ENCODE measurements around the gene ZCWPW1. TPM values are rescaled to one million over a fixed set of nuclear protein-coding genes. Genes with fewer than 3 reads are reported as not detected.
A peak's percentile ranks its signal among the peaks of the same experiment; 100 is the strongest.

The ZCWPW1 gene
- total and polyA plus RNA-seq, 7 donors: 1.2 to 9.4 (median 5.4) TPM

GRCh38 chr7:100394077-100394476 lies 34.4 kb downstream of the ZCWPW1 start:
- Histone ChIP-seq H3K4me3 (no peak overlapping the region), H3K27ac (no peak overlapping the region), H3K4me1 (no peaks in the 10 kb centered on the region), H3K9me3 (no peaks in the 10 kb centered on the region), H3K27me3 (peaks cover 0 to 4% (median 0%) of the 10 kb centered on the region in 3 donors), H3K36me3 (no peaks in the 10 kb centered on the region)
- no peak for TF ChIP-seq EP300 (IDR thresholded peaks at IDR 0.05)
- TF ChIP-seq CTCF (IDR thresholded peaks at IDR 0.05): no peak
- TF ChIP-seq POLR2AphosphoS5 (IDR thresholded peaks at IDR 0.05): no peak
- TF ChIP-seq POLR2A (IDR thresholded peaks at IDR 0.05): no peak
- no peak for DNase-seq
- WGBS, 2 donors: 77 to 86% methylated on average over 2 of the region's 2 CpGs
- intact Hi-C loops (cut with DNase I): no loop called here

- H3K27ac ChIP-seq: no peak overlapping the region
- intact Hi-C loops (cut with DNase I): no loop called here
- peaks cover 0 to 4% (median 0%) of the 10 kb centered on the region in 3 donors for H3K27me3 ChIP-seq
- WGBS, 2 donors: 68 to 83% methylated on average over 4 of the region's 4 CpGs
- no peak overlapping the region for H3K4me3 ChIP-seq
- no peaks in the 10 kb centered on the region for H3K4me1 ChIP-seq
- no peak for DNase-seq
- TF ChIP-seq CTCF (IDR thresholded peaks at IDR 0.05) (no peak), EP300 (IDR thresholded peaks at IDR 0.05) (no peak), POLR2A (IDR thresholded peaks at IDR 0.05) (no peak), POLR2AphosphoS5 (IDR thresholded peaks at IDR 0.05) (no peak)
- H3K9me3 ChIP-seq: no peaks in the 10 kb centered on the region
- H3K36me3 ChIP-seq: no peaks in the 10 kb centered on the region
Measured at GRCh38 chr7:100393233-100393905, 35.1 kb downstream of the ZCWPW1 start.

- Histone ChIP-seq H3K36me3 (no peaks in the 10 kb centered on the region), H3K4me3 (no peak overlapping the region), H3K9me3 (no peaks in the 10 kb centered on the region), H3K27me3 (peaks cover 0 to 4% (median 0%) of the 10 kb centered on the region in 3 donors), H3K27ac (no peak overlapping the region), H3K4me1 (no peaks in the 10 kb centered on the region)
- DNase-seq: no peak
- intact Hi-C loops (cut with DNase I): no loop called here
- WGBS, 2 donors: 54 to 74% methylated on average over 3 of the region's 3 CpGs
- TF ChIP-seq POLR2AphosphoS5 (IDR thresholded peaks at IDR 0.05): no peak
- no peak for TF ChIP-seq EP300 (IDR thresholded peaks at IDR 0.05)
- no peak for TF ChIP-seq POLR2A (IDR thresholded peaks at IDR 0.05)
- no peak for TF ChIP-seq CTCF (IDR thresholded peaks at IDR 0.05)
Measured at GRCh38 chr7:100390286-100391009, 38.1 kb downstream of the ZCWPW1 start.

- Histone ChIP-seq H3K36me3 (no peaks in the 10 kb centered on the region), H3K27me3 (peaks cover 0 to 4% (median 0%) of the 10 kb centered on the region in 3 donors), H3K27ac (no peak overlapping the region), H3K9me3 (no peaks in the 10 kb centered on the region), H3K4me1 (no peaks in the 10 kb centered on the region), H3K4me3 (no peak overlapping the region)
- intact Hi-C loops (cut with DNase I): no loop called here
- DNase-seq: peak; percentile 37
- no peak for TF ChIP-seq POLR2A (IDR thresholded peaks at IDR 0.05)
- TF ChIP-seq POLR2AphosphoS5 (IDR thresholded peaks at IDR 0.05): no peak
- no peak for TF ChIP-seq EP300 (IDR thresholded peaks at IDR 0.05)
- TF ChIP-seq CTCF (IDR thresholded peaks at IDR 0.05): no peak
- 71 to 75% methylated on average over 9 of the region's 9 CpGs for WGBS, 2 donors
Measured at GRCh38 chr7:100389437-100390088, 38.9 kb downstream of the ZCWPW1 start.
